ENCODE measurements around the gene TPGS2.
"Not testable (repeated sequence)": the region's sequence is repeated elsewhere in the genome, so short reads cannot be mapped to it uniquely, and the experiment has no call there.

Gene TPGS2

DNA sequence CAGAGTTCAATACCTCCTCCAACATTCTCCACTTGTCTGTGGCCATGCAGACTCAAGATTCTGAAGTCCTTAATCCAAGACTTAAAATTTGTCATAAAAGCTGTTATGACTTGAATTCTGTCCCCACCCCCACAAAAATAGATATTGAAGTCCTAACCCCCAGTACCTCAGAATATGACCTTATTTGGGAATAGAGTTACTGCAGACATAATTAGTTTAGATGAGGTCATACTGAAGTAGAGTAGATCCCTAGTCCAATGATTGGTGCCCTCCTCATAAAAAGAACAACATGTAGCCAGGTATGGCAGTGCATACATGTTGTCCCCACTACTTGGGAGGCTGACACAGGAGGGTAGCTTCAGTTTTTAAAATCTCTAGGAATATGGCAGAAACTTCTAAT lies 9.2 kb downstream of the TPGS2 start:
- Histone ChIP-seq H3K9ac (ENCODE audit: low read depth, low read length) (no peak overlapping the region), H3K27ac (ENCODE audit: low read length) (no peak overlapping the region), H3K4me3 (ENCODE audit: low read length) (no peak overlapping the region), H3K36me3 (ENCODE audit: insufficient read depth, low read depth, low read length) (peaks cover 59% of the 10 kb centered on the region), H3K9me3 (ENCODE audit: insufficient read depth, low read depth, low read length) (no peaks in the 10 kb centered on the region), H3K27me3 (ENCODE audit: insufficient read depth, low read length) (no peaks in the 10 kb centered on the region), H3K4me1 (ENCODE audit: insufficient read depth, low read length) (no peaks in the 10 kb centered on the region)

DNA sequence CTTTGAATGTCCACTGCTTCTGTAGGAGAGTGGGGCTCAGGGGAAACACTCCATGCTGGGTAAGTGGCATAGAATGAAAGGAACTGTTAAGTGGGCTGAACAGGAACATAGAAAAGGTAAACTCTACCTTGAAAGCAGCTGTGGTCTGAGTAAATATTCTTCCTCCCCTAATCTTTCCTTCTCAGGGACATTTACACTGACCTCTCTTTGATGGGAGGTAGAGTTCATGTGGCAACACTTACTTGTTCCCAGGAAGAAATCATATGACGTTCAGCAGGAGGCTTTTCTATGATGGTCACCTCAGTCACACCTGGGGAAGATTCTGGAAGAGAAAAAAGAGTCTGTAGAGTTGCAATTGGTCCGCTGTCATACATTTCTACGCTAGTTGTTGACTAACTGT lies 10.2 kb downstream of the TPGS2 start:
- Histone ChIP-seq H3K27me3 (ENCODE audit: insufficient read depth, low read length) (no peaks in the 10 kb centered on the region), H3K4me3 (ENCODE audit: low read length) (no peak overlapping the region), H3K9ac (ENCODE audit: low read depth, low read length) (no peak overlapping the region), H3K27ac (ENCODE audit: low read length) (no peak overlapping the region), H3K36me3 (ENCODE audit: insufficient read depth, low read depth, low read length) (peaks cover 63% of the 10 kb centered on the region), H3K4me1 (ENCODE audit: insufficient read depth, low read length) (no peaks in the 10 kb centered on the region), H3K9me3 (ENCODE audit: insufficient read depth, low read depth, low read length) (no peaks in the 10 kb centered on the region)

DNA sequence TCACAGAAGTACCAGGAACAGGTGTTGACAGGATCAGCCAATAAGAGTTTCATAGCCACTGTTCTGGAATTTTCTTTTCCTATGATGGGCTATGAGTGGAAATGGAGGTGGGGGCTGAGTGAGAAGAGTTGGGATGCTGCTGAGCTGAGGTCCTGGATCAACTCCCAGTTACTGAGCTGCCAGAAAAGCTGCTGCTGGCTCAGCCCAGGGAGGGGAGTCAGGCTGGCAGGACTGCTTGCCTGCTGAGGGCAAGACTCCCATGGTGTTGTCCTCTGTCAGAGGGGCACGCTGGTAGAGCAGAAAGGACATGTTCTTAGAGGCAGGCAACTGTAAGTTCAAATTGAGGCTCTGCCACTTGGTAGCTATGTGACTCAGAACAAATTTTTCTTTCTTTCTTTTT lies 11.8 kb downstream of the TPGS2 start:
- Histone ChIP-seq H3K27ac (ENCODE audit: low read length) (no peak overlapping the region), H3K9me3 (ENCODE audit: insufficient read depth, low read depth, low read length) (no peaks in the 10 kb centered on the region), H3K27me3 (ENCODE audit: insufficient read depth, low read length) (no peaks in the 10 kb centered on the region), H3K36me3 (ENCODE audit: insufficient read depth, low read depth, low read length) (peaks cover 73% of the 10 kb centered on the region), H3K4me3 (ENCODE audit: low read length) (no peak overlapping the region), H3K9ac (ENCODE audit: low read depth, low read length) (no peak overlapping the region), H3K4me1 (ENCODE audit: insufficient read depth, low read length) (no peaks in the 10 kb centered on the region)

DNA sequence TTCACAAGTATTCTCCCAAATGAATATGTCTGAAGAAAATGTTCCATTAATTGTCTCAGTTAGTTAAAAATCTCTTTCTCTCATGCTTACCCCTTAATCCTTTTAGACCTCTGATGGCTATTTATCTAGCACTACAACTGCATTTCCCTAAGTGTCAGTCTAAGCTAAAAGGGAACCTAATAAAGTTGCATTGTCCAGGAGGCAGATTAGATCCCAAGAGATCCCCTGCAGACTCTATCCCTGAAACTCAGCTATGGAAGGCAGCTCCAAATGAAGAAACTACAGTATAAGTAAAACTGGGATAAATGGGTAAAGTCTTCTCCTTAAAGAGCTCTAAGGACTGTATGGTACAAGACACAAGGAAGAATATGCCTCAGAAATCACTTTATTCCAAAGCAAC lies 12.7 kb downstream of the TPGS2 start:
- not testable (repeated sequence) for H3K4me3 ChIP-seq (ENCODE audit: low read length); H3K27ac ChIP-seq (ENCODE audit: low read length); H3K4me1 ChIP-seq (ENCODE audit: insufficient read depth, low read length); H3K9ac ChIP-seq (ENCODE audit: low read depth, low read length); H3K9me3 ChIP-seq (ENCODE audit: insufficient read depth, low read depth, low read length); H3K27me3 ChIP-seq (ENCODE audit: insufficient read depth, low read length)
- H3K36me3 ChIP-seq (ENCODE audit: insufficient read depth, low read depth, low read length) = peaks cover 80% of the 10 kb centered on the region

DNA sequence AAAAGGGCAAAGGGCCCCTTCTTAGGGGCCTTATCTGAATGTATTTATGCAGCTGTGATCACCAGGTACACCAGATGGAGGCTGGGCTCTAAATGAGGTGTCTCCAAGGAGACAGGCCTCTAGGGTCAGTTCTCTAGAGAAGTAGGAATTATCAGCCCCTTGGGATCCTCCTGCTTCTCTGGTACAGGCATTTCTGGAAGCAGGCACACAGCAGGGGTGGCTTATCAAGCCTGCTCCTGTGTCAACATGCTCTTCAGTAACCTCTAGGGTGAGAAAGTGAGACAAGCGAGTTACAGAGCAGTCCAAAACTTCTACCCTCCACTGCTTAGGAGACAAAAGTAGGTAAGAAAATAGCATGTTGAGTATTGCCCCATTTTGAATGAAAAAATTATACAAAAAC lies 13.8 kb downstream of the TPGS2 start:
- H3K9ac ChIP-seq (ENCODE audit: low read depth, low read length) = no peak overlapping the region
- H3K36me3 ChIP-seq (ENCODE audit: insufficient read depth, low read depth, low read length) = peaks cover 80% of the 10 kb centered on the region
- no peaks in the 10 kb centered on the region for H3K9me3 ChIP-seq (ENCODE audit: insufficient read depth, low read depth, low read length)
- H3K27ac ChIP-seq (ENCODE audit: low read length) = no peak overlapping the region
- no peak overlapping the region for H3K4me3 ChIP-seq (ENCODE audit: low read length)
- no peaks in the 10 kb centered on the region for H3K4me1 ChIP-seq (ENCODE audit: insufficient read depth, low read length)
- no peaks in the 10 kb centered on the region for H3K27me3 ChIP-seq (ENCODE audit: insufficient read depth, low read length)

DNA sequence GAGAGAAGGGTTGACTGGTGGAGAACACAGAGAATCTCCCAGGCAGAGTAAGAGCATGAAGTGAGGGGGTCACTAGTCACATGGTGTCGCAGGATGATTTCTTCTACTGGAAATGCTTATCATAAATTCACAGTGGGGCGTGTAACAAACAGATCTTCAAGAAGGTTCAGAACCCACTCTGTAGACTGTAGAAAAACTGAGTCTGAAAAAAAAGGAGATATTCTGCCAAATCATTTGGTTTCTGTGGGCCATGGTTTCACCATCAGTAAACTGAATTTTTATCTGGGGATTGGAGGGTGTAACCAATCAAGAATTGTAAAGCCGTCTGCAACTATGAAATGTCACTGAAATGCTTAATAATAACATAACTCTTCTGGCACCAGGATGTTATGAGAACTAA lies 15.0 kb downstream of the TPGS2 start:
- no peak overlapping the region for H3K27ac ChIP-seq (ENCODE audit: low read length)
- H3K27me3 ChIP-seq (ENCODE audit: insufficient read depth, low read length) = no peaks in the 10 kb centered on the region
- H3K4me3 ChIP-seq (ENCODE audit: low read length) = no peak overlapping the region
- H3K36me3 ChIP-seq (ENCODE audit: insufficient read depth, low read depth, low read length) = peaks cover 78% of the 10 kb centered on the region
- no peaks in the 10 kb centered on the region for H3K4me1 ChIP-seq (ENCODE audit: insufficient read depth, low read length)
- H3K9me3 ChIP-seq (ENCODE audit: insufficient read depth, low read depth, low read length) = no peaks in the 10 kb centered on the region
- no peak overlapping the region for H3K9ac ChIP-seq (ENCODE audit: low read depth, low read length)

DNA sequence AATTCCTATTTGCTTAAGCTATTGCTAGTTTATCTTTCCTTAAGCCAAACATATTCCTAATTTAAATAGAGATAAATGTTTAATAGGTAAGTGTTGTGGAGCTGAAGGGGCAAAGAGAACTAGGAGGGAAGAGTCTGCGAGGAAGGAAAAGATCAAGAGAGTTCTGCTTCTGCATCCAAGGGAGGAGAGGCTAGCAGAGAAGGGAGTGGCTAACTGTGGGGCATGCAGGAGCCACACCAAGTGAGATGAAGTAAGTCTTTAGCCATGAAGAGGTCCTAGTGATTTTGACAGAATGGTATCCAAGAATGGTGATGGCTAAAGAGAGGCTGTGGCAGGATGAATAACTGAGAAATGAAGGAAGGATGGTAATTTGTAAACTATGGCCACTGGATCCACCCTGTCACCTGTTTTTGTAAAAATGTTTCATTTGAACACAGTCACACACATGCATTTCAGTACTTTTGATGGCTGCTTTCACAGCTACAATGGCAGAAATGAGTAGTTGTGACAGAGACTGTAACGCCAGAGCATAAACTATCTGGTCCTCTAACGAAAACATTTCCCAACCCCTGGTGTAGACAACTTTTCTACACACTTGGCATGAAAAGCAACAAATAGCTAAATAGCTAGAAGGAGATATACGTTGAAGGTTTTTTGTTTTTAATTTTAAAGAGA lies 15.6 kb downstream of the TPGS2 start:
- H3K36me3 ChIP-seq (ENCODE audit: insufficient read depth, low read depth, low read length) = peaks cover 75% of the 10 kb centered on the region
- no peak overlapping the region for H3K27ac ChIP-seq (ENCODE audit: low read length)
- H3K9ac ChIP-seq (ENCODE audit: low read depth, low read length) = no peak overlapping the region
- H3K9me3 ChIP-seq (ENCODE audit: insufficient read depth, low read depth, low read length) = no peaks in the 10 kb centered on the region
- H3K4me3 ChIP-seq (ENCODE audit: low read length) = no peak overlapping the region
- no peaks in the 10 kb centered on the region for H3K4me1 ChIP-seq (ENCODE audit: insufficient read depth, low read length)
- no peaks in the 10 kb centered on the region for H3K27me3 ChIP-seq (ENCODE audit: insufficient read depth, low read length)

DNA sequence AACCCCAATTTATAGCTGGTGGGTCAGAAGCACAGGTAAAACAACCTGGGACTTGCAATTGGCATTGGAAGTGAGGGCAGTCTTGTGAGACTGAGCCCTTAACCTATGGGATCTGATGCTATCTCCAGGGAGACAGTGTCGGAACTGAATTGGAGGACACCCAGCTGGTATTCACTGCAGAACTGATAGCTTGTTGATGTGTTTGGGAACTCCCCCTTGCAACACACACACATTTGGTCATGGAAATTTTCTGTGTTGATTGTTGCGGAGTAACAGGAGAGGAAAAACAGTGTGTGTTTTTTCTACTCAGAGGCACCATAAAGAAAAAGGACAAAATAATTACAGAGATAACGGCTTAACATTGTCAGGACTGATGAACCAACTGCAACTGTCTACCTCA lies 16.1 kb downstream of the TPGS2 start:
- Histone ChIP-seq H3K4me3 (ENCODE audit: low read length) (no peak overlapping the region), H3K27ac (ENCODE audit: low read length) (no peak overlapping the region), H3K36me3 (ENCODE audit: insufficient read depth, low read depth, low read length) (peaks cover 74% of the 10 kb centered on the region), H3K9me3 (ENCODE audit: insufficient read depth, low read depth, low read length) (no peaks in the 10 kb centered on the region), H3K27me3 (ENCODE audit: insufficient read depth, low read length) (no peaks in the 10 kb centered on the region), H3K9ac (ENCODE audit: low read depth, low read length) (no peak overlapping the region), H3K4me1 (ENCODE audit: insufficient read depth, low read length) (no peaks in the 10 kb centered on the region)

DNA sequence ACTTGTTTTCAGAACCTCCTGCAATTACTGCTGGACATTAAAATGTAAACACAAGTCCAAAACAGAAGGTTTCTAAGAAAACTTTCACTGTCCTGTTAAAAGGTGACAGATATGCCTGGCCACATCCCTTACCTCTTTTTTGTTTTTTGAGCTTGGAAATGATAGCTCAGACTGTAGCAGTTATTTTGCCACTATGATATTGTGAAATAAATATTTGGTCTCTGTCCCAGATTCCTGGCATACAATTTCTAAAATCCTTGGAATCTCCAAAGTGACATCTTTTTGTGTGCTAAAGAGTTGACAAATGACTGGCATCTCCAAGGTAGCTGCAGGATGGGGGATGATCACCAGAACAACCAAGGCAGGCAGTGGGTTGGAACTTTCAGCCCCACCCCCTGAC lies 16.8 kb downstream of the TPGS2 start:
- Histone ChIP-seq H3K27ac (ENCODE audit: low read length) (no peak overlapping the region), H3K4me3 (ENCODE audit: low read length) (no peak overlapping the region), H3K27me3 (ENCODE audit: insufficient read depth, low read length) (no peaks in the 10 kb centered on the region), H3K4me1 (ENCODE audit: insufficient read depth, low read length) (no peaks in the 10 kb centered on the region), H3K9me3 (ENCODE audit: insufficient read depth, low read depth, low read length) (no peaks in the 10 kb centered on the region), H3K36me3 (ENCODE audit: insufficient read depth, low read depth, low read length) (peaks cover 74% of the 10 kb centered on the region), H3K9ac (ENCODE audit: low read depth, low read length) (no peak overlapping the region)

DNA sequence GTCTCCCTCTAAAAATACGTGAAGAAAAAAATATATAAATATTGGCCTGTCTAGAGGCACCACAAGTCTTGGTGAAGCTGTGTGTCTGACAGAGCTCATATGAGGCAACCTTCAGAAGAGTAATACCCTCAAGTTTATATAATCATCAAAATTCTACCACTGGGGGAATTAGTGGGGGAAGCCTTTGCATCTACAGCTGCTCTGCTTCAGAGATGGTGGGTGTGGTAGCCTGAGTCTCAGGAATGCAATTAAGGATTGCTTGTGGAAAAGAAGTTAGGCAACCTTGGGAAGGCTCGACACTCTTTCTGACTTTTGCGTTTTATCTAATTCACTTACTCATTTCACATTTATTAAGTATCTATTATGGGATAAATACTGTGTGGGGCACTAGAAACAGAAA lies 17.4 kb downstream of the TPGS2 start:
- Histone ChIP-seq H3K4me1 (ENCODE audit: insufficient read depth, low read length) (no peaks in the 10 kb centered on the region), H3K9me3 (ENCODE audit: insufficient read depth, low read depth, low read length) (no peaks in the 10 kb centered on the region), H3K27me3 (ENCODE audit: insufficient read depth, low read length) (no peaks in the 10 kb centered on the region), H3K9ac (ENCODE audit: low read depth, low read length) (no peak overlapping the region), H3K27ac (ENCODE audit: low read length) (no peak overlapping the region), H3K4me3 (ENCODE audit: low read length) (no peak overlapping the region), H3K36me3 (ENCODE audit: insufficient read depth, low read depth, low read length) (peaks cover 72% of the 10 kb centered on the region)

DNA sequence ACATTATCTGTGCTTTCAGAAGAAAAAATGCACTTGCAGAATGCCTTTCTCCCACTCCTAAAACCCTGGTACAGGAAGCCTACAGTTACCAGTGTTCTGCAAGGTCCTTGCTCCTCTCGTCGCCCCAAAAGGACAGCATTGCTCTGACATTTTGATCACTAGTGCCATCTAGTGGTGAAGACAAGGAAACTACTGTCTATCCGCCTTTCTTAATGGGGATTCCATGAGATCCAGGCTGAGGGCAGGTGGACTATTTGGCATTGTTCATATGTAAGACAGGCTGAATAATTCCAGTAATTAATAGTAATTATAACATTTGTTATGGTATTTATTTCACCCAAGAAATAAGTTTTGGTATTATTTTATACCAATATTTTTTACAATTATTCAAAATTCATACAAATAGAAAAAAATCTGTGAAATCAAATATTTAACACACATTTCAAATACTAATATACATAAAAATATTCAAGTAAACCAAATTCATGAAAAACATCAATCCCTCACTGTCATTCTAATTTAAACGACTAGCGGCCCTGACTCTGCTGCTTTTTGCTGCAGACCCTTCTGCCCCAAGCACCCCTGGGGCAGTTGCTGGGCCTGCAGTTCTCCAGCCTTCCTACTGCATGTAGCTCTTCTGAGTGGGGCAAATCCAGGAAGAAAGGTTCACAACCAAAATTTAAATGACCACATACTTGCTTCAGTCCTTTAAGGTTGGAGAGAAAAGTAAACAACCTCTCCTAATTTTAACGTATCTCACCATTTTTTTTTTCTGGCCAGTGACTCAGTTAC lies 19.0 kb downstream of the TPGS2 start:
- no peaks in the 10 kb centered on the region for H3K27me3 ChIP-seq (ENCODE audit: insufficient read depth, low read length)
- H3K4me3 ChIP-seq (ENCODE audit: low read length) = no peak overlapping the region
- H3K9ac ChIP-seq (ENCODE audit: low read depth, low read length) = no peak overlapping the region
- H3K36me3 ChIP-seq (ENCODE audit: insufficient read depth, low read depth, low read length) = peaks cover 72% of the 10 kb centered on the region
- H3K9me3 ChIP-seq (ENCODE audit: insufficient read depth, low read depth, low read length) = no peaks in the 10 kb centered on the region
- no peaks in the 10 kb centered on the region for H3K4me1 ChIP-seq (ENCODE audit: insufficient read depth, low read length)
- no peak overlapping the region for H3K27ac ChIP-seq (ENCODE audit: low read length)

DNA sequence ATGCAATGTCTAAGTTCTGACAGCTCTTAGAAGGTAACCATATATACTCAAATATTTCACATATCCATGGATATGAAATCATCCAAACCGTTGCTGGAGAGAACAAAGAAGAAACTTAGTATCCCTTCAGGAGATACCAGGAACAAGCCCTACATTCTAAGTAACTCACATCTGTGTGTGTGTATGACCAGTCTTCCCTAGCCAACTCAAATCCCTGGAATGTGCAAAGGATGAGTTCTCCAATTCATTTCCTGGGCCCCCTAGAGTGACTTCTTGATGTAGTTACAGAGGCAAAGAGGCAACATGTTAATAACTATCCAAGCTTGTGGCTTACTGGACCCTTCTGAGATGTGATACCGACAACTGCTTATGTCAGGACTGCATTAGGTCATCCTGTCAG lies 20.1 kb downstream of the TPGS2 start:
- Histone ChIP-seq H3K27me3 (ENCODE audit: insufficient read depth, low read length) (no peaks in the 10 kb centered on the region), H3K4me3 (ENCODE audit: low read length) (no peak overlapping the region), H3K9ac (ENCODE audit: low read depth, low read length) (no peak overlapping the region), H3K9me3 (ENCODE audit: insufficient read depth, low read depth, low read length) (no peaks in the 10 kb centered on the region), H3K4me1 (ENCODE audit: insufficient read depth, low read length) (no peaks in the 10 kb centered on the region), H3K36me3 (ENCODE audit: insufficient read depth, low read depth, low read length) (peaks cover 72% of the 10 kb centered on the region), H3K27ac (ENCODE audit: low read length) (no peak overlapping the region)

Data from iPS-20b (cell line).